ENCODE measurements around the gene GOLGA3. TPM values are rescaled to one million over a fixed set of nuclear protein-coding genes. Genes with fewer than 3 reads are reported as not detected.
"Not testable (repeated sequence)": the region's sequence is repeated elsewhere in the genome, so short reads cannot be mapped to it uniquely, and the experiment has no call there.

GOLGA3 gene
- total RNA-seq, 1 donor from 2014 or later, result 148 TPM

DNA sequence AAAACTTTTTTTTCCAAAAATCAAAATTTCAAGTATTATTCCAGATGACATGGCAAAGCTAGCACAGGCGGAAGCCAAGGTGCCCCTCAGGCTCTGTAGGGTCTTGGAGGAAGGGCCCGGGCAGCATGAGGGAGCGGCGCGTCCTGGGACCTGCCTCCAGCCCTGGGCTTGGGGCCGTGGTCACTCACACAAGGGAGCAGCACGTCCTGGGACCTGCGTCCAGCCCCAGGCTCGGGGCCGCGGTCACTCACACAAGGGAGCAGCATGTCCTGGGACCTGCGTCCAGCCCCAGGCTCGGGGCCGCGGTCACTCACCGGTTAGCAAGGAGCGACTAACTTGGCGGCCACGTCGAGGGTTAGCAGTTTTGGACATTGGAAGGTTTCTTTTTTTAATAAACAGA lies 11.9 kb upstream of the GOLGA3 start:
- no peaks in the 10 kb centered on the region for H3K4me1 Mint-ChIP-seq (ENCODE audit: low read depth)
- TF ChIP-seq, protein P1, sequence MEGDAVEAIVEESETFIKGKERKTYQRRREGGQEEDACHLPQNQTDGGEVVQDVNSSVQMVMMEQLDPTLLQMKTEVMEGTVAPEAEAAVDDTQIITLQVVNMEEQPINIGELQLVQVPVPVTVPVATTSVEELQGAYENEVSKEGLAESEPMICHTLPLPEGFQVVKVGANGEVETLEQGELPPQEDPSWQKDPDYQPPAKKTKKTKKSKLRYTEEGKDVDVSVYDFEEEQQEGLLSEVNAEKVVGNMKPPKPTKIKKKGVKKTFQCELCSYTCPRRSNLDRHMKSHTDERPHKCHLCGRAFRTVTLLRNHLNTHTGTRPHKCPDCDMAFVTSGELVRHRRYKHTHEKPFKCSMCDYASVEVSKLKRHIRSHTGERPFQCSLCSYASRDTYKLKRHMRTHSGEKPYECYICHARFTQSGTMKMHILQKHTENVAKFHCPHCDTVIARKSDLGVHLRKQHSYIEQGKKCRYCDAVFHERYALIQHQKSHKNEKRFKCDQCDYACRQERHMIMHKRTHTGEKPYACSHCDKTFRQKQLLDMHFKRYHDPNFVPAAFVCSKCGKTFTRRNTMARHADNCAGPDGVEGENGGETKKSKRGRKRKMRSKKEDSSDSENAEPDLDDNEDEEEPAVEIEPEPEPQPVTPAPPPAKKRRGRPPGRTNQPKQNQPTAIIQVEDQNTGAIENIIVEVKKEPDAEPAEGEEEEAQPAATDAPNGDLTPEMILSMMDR (IDR thresholded peaks at IDR 0.05), result no peak
- H3K36me3 Mint-ChIP-seq (ENCODE audit: low read depth), result peaks cover 34% of the 10 kb centered on the region
- H3K9me3 Mint-ChIP-seq (ENCODE audit: low read depth), result no peaks in the 10 kb centered on the region
- DNase-seq (ENCODE audit: low spot score), result no peak
- no peak overlapping the region for H3K4me3 Mint-ChIP-seq (ENCODE audit: unreplicated experiment)
- H3K27me3 Mint-ChIP-seq (ENCODE audit: low read depth), result no peaks in the 10 kb centered on the region
- no peak overlapping the region for H3K27ac Mint-ChIP-seq (ENCODE audit: unreplicated experiment)

- Mint-ChIP-seq H3K4me1 (ENCODE audit: low read depth) (no peaks in the 10 kb centered on the region), H3K9me3 (ENCODE audit: low read depth) (no peaks in the 10 kb centered on the region), H3K27ac (ENCODE audit: unreplicated experiment) (no peak overlapping the region), H3K27me3 (ENCODE audit: low read depth) (no peaks in the 10 kb centered on the region), H3K4me3 (ENCODE audit: unreplicated experiment) (no peak overlapping the region), H3K36me3 (ENCODE audit: low read depth) (peaks cover 33% of the 10 kb centered on the region)
- DNase-seq (ENCODE audit: low spot score), result no peak
- TF ChIP-seq, protein P1 (IDR thresholded peaks at IDR 0.05), result no peak
Observed at GRCh38 chr12:132839558-132840235, 11.0 kb upstream of the GOLGA3 start.

GRCh38 chr12:132838410-132839080 lies 9.9 kb upstream of the GOLGA3 start:
- H3K4me1 Mint-ChIP-seq (ENCODE audit: low read depth), result no peaks in the 10 kb centered on the region
- H3K36me3 Mint-ChIP-seq (ENCODE audit: low read depth), result peaks cover 36% of the 10 kb centered on the region
- no peaks in the 10 kb centered on the region for H3K27me3 Mint-ChIP-seq (ENCODE audit: low read depth)
- no peak overlapping the region for H3K4me3 Mint-ChIP-seq (ENCODE audit: unreplicated experiment)
- no peak for DNase-seq (ENCODE audit: low spot score)
- H3K9me3 Mint-ChIP-seq (ENCODE audit: low read depth), result no peaks in the 10 kb centered on the region
- H3K27ac Mint-ChIP-seq (ENCODE audit: unreplicated experiment), result peak overlapping the region; percentile 17
- TF ChIP-seq, protein P1 (IDR thresholded peaks at IDR 0.05), result no peak

DNA sequence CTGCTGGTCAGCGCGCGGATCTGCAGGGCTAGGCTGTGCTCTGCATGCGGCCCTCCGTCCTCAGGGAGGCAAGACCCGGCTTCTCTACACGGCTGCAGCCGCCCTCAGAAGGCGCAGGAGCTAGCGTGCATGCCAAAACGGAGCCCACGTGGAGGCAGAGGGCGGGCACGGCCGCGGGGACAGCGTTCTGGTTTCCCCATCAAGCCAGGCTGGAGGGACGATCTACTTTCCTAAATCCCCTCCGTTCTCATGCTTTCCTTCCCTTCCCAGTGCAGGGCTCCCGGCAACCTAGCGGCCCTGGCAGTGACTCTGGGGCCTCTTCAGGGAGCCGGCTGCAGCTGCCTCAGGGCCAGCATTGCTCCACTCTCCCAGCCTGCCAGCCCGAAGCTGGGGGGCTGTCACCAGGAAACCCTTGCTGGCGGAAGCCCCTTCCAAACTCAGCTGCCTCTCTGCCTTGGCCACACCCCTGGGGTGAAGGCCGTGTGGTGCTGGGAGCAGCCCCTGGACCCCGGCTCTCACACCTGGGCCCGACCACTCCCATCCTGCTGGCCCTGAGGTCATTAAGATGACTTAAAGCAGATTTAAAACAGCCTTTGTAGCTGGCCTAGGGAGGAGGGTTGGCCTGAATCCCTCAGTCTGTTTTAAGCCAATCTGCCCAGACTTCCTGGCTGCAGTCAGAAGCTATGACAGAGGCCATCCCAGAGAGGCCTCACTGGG lies 9.2 kb upstream of the GOLGA3 start:
- no peak for DNase-seq (ENCODE audit: low spot score)
- no peak overlapping the region for H3K4me3 Mint-ChIP-seq (ENCODE audit: unreplicated experiment)
- no peak overlapping the region for H3K27ac Mint-ChIP-seq (ENCODE audit: unreplicated experiment)
- H3K4me1 Mint-ChIP-seq (ENCODE audit: low read depth), result no peaks in the 10 kb centered on the region
- no peaks in the 10 kb centered on the region for H3K27me3 Mint-ChIP-seq (ENCODE audit: low read depth)
- H3K36me3 Mint-ChIP-seq (ENCODE audit: low read depth), result peaks cover 38% of the 10 kb centered on the region
- no peaks in the 10 kb centered on the region for H3K9me3 Mint-ChIP-seq (ENCODE audit: low read depth)
- TF ChIP-seq, protein P1 (IDR thresholded peaks at IDR 0.05), result no peak

- Mint-ChIP-seq H3K36me3 (ENCODE audit: low read depth) (peaks cover 34% of the 10 kb centered on the region), H3K9me3 (ENCODE audit: low read depth) (no peaks in the 10 kb centered on the region), H3K27ac (ENCODE audit: unreplicated experiment) (peak overlapping the region; percentile 90), H3K27me3 (ENCODE audit: low read depth) (no peaks in the 10 kb centered on the region), H3K4me1 (ENCODE audit: low read depth) (peaks cover 3% of the 10 kb centered on the region), H3K4me3 (ENCODE audit: unreplicated experiment) (no peak overlapping the region)
- TF ChIP-seq, protein P1 (IDR thresholded peaks at IDR 0.05), result no peak
- DNase-seq (ENCODE audit: low spot score), result no peak
Observed at GRCh38 chr12:132836795-132837331, 8.2 kb upstream of the GOLGA3 start.

- not testable (repeated sequence) for H3K9me3 Mint-ChIP-seq (ENCODE audit: low read depth); H3K27ac Mint-ChIP-seq (ENCODE audit: unreplicated experiment); H3K4me1 Mint-ChIP-seq (ENCODE audit: low read depth); H3K4me3 Mint-ChIP-seq (ENCODE audit: unreplicated experiment); DNase-seq (ENCODE audit: low spot score); H3K27me3 Mint-ChIP-seq (ENCODE audit: low read depth)
- peaks cover 30% of the 10 kb centered on the region for H3K36me3 Mint-ChIP-seq (ENCODE audit: low read depth)
Observed at GRCh38 chr12:132836230-132836629, 7.6 kb upstream of the GOLGA3 start.

All from chondrocyte (in vitro differentiated cells).